HCT116 (cell line): ENCODE data around the gene TMEM132D.

ENCODE experiments used
- CEBPB ChIP-seq: IDR thresholded peaks from 2 replicates; pipeline ENCODE4 v1.6.1; 2012; ENCODE audit warnings: low read depth
- EZH2 ChIP-seq: fragments of 200-600 bp; sonication (generic); IDR thresholded peaks from 2 replicates; pipeline ENCODE4 v1.6.1; 2017; ENCODE audit warnings: antibody characterized with exemption, mixed run types
- POLR2AphosphoS5 ChIP-seq: IDR thresholded peaks from 2 replicates; pipeline ENCODE4 v1.6.1; 2011; ENCODE audit warnings: mild to moderate bottlenecking, low read depth, low read length, moderate library complexity
- SP1 ChIP-seq: IDR thresholded peaks from 2 replicates; pipeline ENCODE4 v1.6.1; 2012; ENCODE audit warnings: low read depth
- ZNF274 ChIP-seq: fragments of 200-500 bp; sonication (Bioruptor generic); IDR thresholded peaks from 2 replicates; pipeline ENCODE4 v1.6.1; 2014; ENCODE audit warnings: mild to moderate bottlenecking, low read depth, low read length, inconsistent platforms
- TF ChIP-seq, protein P1 (sequence below), 3 experiments: fragments of 200-600 bp in 1 of 3; sonication (generic) in 1 of 3; IDR thresholded peaks in 2 of 3; conservative IDR thresholded peaks in 1 of 3; 2 replicates each; pipeline ENCODE4 v1.5.1; 2012 to 2017; ENCODE audit warnings: low read depth in 2 of 3, low read length in 2 of 3, antibody characterized with exemption in 1 of 3, borderline replicate concordance in 1 of 3, control low read depth in 1 of 3, mild to moderate bottlenecking in 1 of 3, mixed read lengths in 1 of 3, mixed run types in 1 of 3, moderate library complexity in 1 of 3; ENCODE audit not compliant: insufficient read depth in 1 of 3
- TF ChIP-seq, protein P2 (sequence below): IDR thresholded peaks from 2 replicates; pipeline ENCODE4 v1.6.1; 2012; ENCODE audit warnings: low read depth

DNA sequence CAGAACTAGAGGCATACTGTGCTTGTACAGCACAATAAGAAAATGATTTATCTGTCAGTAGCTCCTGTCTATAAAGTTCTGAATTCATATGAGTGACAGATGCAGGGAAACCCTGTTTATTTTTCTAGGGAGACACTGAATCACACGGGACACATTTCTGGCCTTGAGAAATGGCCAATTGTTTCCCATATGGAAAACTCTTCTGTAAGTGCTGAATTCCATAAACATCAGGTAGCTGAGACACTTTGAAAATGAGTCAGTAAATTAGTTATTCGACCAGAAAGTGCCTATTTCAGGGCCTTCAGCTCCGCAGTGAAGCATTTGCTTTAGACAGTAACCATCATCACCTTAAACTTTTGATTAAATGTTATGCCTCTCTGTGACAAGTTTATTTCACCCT, 184.4 kb downstream of the TMEM132D start:
- TF ChIP-seq, protein P1, sequence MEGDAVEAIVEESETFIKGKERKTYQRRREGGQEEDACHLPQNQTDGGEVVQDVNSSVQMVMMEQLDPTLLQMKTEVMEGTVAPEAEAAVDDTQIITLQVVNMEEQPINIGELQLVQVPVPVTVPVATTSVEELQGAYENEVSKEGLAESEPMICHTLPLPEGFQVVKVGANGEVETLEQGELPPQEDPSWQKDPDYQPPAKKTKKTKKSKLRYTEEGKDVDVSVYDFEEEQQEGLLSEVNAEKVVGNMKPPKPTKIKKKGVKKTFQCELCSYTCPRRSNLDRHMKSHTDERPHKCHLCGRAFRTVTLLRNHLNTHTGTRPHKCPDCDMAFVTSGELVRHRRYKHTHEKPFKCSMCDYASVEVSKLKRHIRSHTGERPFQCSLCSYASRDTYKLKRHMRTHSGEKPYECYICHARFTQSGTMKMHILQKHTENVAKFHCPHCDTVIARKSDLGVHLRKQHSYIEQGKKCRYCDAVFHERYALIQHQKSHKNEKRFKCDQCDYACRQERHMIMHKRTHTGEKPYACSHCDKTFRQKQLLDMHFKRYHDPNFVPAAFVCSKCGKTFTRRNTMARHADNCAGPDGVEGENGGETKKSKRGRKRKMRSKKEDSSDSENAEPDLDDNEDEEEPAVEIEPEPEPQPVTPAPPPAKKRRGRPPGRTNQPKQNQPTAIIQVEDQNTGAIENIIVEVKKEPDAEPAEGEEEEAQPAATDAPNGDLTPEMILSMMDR (IDR thresholded peaks at IDR 0.05 in 2 of 3, conservative IDR thresholded peaks at IDR 0.05 in 1 of 3; ENCODE audit: borderline replicate concordance in 1 of 3, insufficient read depth in 1 of 3, low read depth in 2 of 3, low read length in 2 of 3): no peak
- TF ChIP-seq, protein P2, sequence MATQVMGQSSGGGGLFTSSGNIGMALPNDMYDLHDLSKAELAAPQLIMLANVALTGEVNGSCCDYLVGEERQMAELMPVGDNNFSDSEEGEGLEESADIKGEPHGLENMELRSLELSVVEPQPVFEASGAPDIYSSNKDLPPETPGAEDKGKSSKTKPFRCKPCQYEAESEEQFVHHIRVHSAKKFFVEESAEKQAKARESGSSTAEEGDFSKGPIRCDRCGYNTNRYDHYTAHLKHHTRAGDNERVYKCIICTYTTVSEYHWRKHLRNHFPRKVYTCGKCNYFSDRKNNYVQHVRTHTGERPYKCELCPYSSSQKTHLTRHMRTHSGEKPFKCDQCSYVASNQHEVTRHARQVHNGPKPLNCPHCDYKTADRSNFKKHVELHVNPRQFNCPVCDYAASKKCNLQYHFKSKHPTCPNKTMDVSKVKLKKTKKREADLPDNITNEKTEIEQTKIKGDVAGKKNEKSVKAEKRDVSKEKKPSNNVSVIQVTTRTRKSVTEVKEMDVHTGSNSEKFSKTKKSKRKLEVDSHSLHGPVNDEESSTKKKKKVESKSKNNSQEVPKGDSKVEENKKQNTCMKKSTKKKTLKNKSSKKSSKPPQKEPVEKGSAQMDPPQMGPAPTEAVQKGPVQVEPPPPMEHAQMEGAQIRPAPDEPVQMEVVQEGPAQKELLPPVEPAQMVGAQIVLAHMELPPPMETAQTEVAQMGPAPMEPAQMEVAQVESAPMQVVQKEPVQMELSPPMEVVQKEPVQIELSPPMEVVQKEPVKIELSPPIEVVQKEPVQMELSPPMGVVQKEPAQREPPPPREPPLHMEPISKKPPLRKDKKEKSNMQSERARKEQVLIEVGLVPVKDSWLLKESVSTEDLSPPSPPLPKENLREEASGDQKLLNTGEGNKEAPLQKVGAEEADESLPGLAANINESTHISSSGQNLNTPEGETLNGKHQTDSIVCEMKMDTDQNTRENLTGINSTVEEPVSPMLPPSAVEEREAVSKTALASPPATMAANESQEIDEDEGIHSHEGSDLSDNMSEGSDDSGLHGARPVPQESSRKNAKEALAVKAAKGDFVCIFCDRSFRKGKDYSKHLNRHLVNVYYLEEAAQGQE: no peak
- no peak for TF ChIP-seq ZNF274
- TF ChIP-seq EZH2: no peak
- TF ChIP-seq SP1: no peak
- no peak for TF ChIP-seq CEBPB
- no peak for TF ChIP-seq POLR2AphosphoS5
